GM18861 (cell line): Measurements from ENCODE around the gene AMN1.
"Not testable (repeated sequence)": the region's sequence is repeated elsewhere in the genome, so short reads cannot be mapped to it uniquely, and the experiment has no call there.

Source experiments
- ATAC-seq: cut with Tn5 transposase; IDR thresholded peaks from one replicate; pipeline ENCODE4 v1.9.1; 2021; ENCODE audit not compliant: unreplicated experiment

The AMN1 gene

GRCh38 chr12:31733549-31734432, 5.0 kb upstream of the AMN1 start:
- ATAC-seq: not testable (repeated sequence)

- no peak for ATAC-seq
Observed at GRCh38 chr12:31732926-31733548, 4.2 kb upstream of the AMN1 start.

- not testable (repeated sequence) for ATAC-seq
Observed at GRCh38 chr12:31731203-31731602, 2.4 kb upstream of the AMN1 start.

- ATAC-seq: no peak
Observed at GRCh38 chr12:31729705-31730104, 884 bp upstream of the AMN1 start.

- ATAC-seq: peak; percentile 5
Observed at GRCh38 chr12:31728289-31728916, 418 bp downstream of the AMN1 start.

- no peak for ATAC-seq
Observed at GRCh38 chr12:31727192-31727591, 1.6 kb downstream of the AMN1 start.

GRCh38 chr12:31726575-31726974, 2.2 kb downstream of the AMN1 start:
- ATAC-seq: no peak

GRCh38 chr12:31724557-31724956, 4.3 kb downstream of the AMN1 start:
- ATAC-seq: no peak

GRCh38 chr12:31722580-31722979, 6.2 kb downstream of the AMN1 start:
- no peak for ATAC-seq

- not testable (repeated sequence) for ATAC-seq
Observed at GRCh38 chr12:31718542-31719198, 10.2 kb downstream of the AMN1 start.

GRCh38 chr12:31716998-31717397, 11.8 kb downstream of the AMN1 start:
- not testable (repeated sequence) for ATAC-seq

- peak; percentile 66 for ATAC-seq
Observed at GRCh38 chr12:31715283-31715825, 13.5 kb downstream of the AMN1 start.

GRCh38 chr12:31714406-31715271, 14.2 kb downstream of the AMN1 start:
- ATAC-seq: peak; percentile 22

GRCh38 chr12:31712877-31713276, 15.9 kb downstream of the AMN1 start:
- ATAC-seq: no peak

GRCh38 chr12:31710021-31710818, 18.6 kb downstream of the AMN1 start:
- no peak for ATAC-seq

- not testable (repeated sequence) for ATAC-seq
Observed at GRCh38 chr12:31708118-31708517, 20.7 kb downstream of the AMN1 start.

GRCh38 chr12:31705621-31706020, 23.2 kb downstream of the AMN1 start:
- ATAC-seq: no peak

- ATAC-seq: no peak
Observed at GRCh38 chr12:31702047-31702446, 26.8 kb downstream of the AMN1 start.

GRCh38 chr12:31689921-31690320, 38.9 kb downstream of the AMN1 start:
- not testable (repeated sequence) for ATAC-seq
